Effector CD4-positive, alpha-beta T cell (primary cell): ENCODE measurements around the gene TJAP1.

Experiments used
- DNase-seq: peaks from one replicate; pipeline ENCODE4 v3.0.0-alpha.2; 2020

Gene TJAP1

GRCh38 chr6:43540507-43540906 lies 63.1 kb downstream of the TJAP1 start:
- no peak for DNase-seq

GRCh38 chr6:43541774-43542471 lies 64.6 kb downstream of the TJAP1 start:
- DNase-seq = no peak

GRCh38 chr6:43544461-43544860 lies 67.1 kb downstream of the TJAP1 start:
- no peak for DNase-seq

GRCh38 chr6:43547222-43547621 lies 69.9 kb downstream of the TJAP1 start:
- DNase-seq = no peak
